Vagina (tissue), 2 donors: Measurements from ENCODE around the gene JMJD7. TPM values are rescaled to one million over a fixed set of nuclear protein-coding genes. Genes with fewer than 3 reads are reported as not detected.

Source experiments
- DNase-seq, 2 donors: peaks; one replicate each; pipeline ENCODE4 v3.0.0-alpha.2; 2017; ENCODE audit errors: extremely low spot score in 2 of 2
- H3K27ac ChIP-seq: fragments of 200-600 bp; sonication (generic); one replicate; pipeline ENCODE4 v1.5.1; 2019
- H3K27me3 ChIP-seq: fragments of 200-600 bp; sonication (generic); one replicate; pipeline ENCODE4 v1.5.1; 2019
- H3K36me3 ChIP-seq, 2 donors: fragments of 200-600 bp; sonication (generic); one replicate each; pipeline ENCODE4 v1.5.1; 2017 to 2019
- H3K4me1 ChIP-seq: fragments of 200-600 bp; sonication (generic); one replicate; pipeline ENCODE4 v1.5.1; 2019
- H3K4me3 ChIP-seq, 2 donors: fragments of 200-600 bp; sonication (generic); 1 replicate in 1 of 2; 2 replicates in 1 of 2; pipeline ENCODE4 v1.5.1; 2016 to 2019
- H3K9me3 ChIP-seq: fragments of 200-600 bp; sonication (generic); one replicate; pipeline ENCODE4 v1.5.1; 2019
- POLR2A ChIP-seq, 2 donors: fragments of 450-650 bp; IDR thresholded peaks; one replicate each; pipeline ENCODE4 v1.6.1; 2017; ENCODE audit warnings: antibody characterized with exemption in 2 of 2, mild to moderate bottlenecking in 2 of 2, moderate library complexity in 2 of 2
- POLR2AphosphoS5 ChIP-seq, 2 donors: sonication (generic); formaldehyde crosslinking; IDR thresholded peaks; one replicate each; pipeline ENCODE4 v1.9.0; 2017; ENCODE audit warnings: antibody characterized with exemption in 2 of 2, mild to moderate bottlenecking in 2 of 2, low read depth in 1 of 2; ENCODE audit not compliant: insufficient read depth in 1 of 2
- intact Hi-C: fragments of 100-400 bp; cut with DNase I; formaldehyde crosslinking; loops from one replicate; pipeline ENCODE4 v1.15.1; 2023
- total RNA-seq: library from RNA; depleted of rRNA; stranded (reverse); fragments of >200 nt; gene quantifications from one replicate; pipeline ENCODE4 v1.2.3, GENCODE V29; 2016
- TF ChIP-seq, protein P1 (sequence below), 3 experiments: fragments of 450-650 bp in 2 of 3; fragments of 200-600 bp in 1 of 3; sonication (generic) in 1 of 3; IDR thresholded peaks; one replicate each; pipeline ENCODE4 v1.5.1; 2017 to 2019; ENCODE audit warnings: antibody characterized with exemption in 3 of 3, mild to moderate bottlenecking in 2 of 3, moderate library complexity in 2 of 3

Gene JMJD7
- total RNA-seq, 1 donor from 2014 or later = 26.3 TPM

GRCh38 chr15:41881920-41882688, 54.2 kb downstream of the JMJD7 start:
- H3K27me3 ChIP-seq = no peaks in the 10 kb centered on the region
- H3K4me3 ChIP-seq = peak overlapping the region; percentile 31 to 39
- H3K36me3 ChIP-seq = no peaks in the 10 kb centered on the region
- H3K4me1 ChIP-seq = peaks cover 30% of the 10 kb centered on the region
- no peak for TF ChIP-seq POLR2A (IDR thresholded peaks at IDR 0.05)
- no peak for TF ChIP-seq POLR2AphosphoS5 (IDR thresholded peaks at IDR 0.05; ENCODE audit: insufficient read depth in 1 of 2, low read depth in 1 of 2)
- TF ChIP-seq, protein P1, sequence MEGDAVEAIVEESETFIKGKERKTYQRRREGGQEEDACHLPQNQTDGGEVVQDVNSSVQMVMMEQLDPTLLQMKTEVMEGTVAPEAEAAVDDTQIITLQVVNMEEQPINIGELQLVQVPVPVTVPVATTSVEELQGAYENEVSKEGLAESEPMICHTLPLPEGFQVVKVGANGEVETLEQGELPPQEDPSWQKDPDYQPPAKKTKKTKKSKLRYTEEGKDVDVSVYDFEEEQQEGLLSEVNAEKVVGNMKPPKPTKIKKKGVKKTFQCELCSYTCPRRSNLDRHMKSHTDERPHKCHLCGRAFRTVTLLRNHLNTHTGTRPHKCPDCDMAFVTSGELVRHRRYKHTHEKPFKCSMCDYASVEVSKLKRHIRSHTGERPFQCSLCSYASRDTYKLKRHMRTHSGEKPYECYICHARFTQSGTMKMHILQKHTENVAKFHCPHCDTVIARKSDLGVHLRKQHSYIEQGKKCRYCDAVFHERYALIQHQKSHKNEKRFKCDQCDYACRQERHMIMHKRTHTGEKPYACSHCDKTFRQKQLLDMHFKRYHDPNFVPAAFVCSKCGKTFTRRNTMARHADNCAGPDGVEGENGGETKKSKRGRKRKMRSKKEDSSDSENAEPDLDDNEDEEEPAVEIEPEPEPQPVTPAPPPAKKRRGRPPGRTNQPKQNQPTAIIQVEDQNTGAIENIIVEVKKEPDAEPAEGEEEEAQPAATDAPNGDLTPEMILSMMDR (IDR thresholded peaks at IDR 0.05) = no peak
- H3K9me3 ChIP-seq = no peaks in the 10 kb centered on the region
- DNase-seq = no peak
- H3K27ac ChIP-seq = no peak overlapping the region
- intact Hi-C loops = no loop called here

DNA sequence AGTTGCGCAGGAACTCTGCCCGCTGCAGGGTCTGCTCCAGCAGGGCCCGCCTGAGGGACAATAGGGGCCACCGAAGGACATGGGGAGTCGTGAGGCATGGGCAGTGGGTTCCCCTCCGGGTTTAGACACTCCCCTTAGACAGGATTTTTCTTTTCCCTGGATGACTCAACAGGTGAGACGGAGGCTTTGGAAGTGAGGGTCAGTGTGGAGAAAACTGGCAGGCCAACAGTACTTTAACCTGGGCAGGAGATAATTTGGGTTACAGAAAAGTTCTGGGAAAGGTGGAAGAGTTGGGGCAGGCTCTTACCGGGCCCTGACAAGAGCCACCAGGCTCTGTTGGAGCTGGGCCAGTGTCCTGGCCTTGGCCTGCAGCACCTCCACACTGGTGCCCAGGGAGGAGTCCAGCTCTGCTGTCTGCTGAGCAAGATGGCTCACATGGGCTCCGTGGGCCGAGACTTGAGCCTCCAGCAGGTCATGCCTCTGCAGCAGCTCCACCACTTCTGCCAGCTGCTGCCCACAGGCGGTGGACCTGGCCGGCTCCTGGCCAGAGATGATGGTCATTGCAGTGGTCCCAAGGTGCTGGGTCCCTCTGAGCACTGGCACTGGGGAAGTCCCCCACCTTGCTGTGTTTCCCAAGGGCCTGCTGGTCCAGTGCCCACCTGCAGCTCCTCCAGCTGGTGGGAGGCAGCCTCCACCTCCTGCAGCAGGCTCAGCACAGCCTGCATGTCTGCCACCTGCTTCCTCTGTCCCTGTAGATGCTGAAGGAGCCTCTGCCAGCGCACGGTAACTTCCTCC, 55.0 kb downstream of the JMJD7 start:
- no peak for DNase-seq
- H3K9me3 ChIP-seq = no peaks in the 10 kb centered on the region
- H3K36me3 ChIP-seq = no peaks in the 10 kb centered on the region
- no peak overlapping the region for H3K27ac ChIP-seq
- TF ChIP-seq POLR2AphosphoS5 (IDR thresholded peaks at IDR 0.05; ENCODE audit: insufficient read depth in 1 of 2, low read depth in 1 of 2) = no peak
- TF ChIP-seq POLR2A (IDR thresholded peaks at IDR 0.05) = no peak
- TF ChIP-seq, protein P1 (IDR thresholded peaks at IDR 0.05) = no peak
- intact Hi-C loops = no loop called here
- peaks cover 30% of the 10 kb centered on the region for H3K4me1 ChIP-seq
- peak overlapping the region; percentile 31 to 39 for H3K4me3 ChIP-seq
- no peaks in the 10 kb centered on the region for H3K27me3 ChIP-seq

DNA sequence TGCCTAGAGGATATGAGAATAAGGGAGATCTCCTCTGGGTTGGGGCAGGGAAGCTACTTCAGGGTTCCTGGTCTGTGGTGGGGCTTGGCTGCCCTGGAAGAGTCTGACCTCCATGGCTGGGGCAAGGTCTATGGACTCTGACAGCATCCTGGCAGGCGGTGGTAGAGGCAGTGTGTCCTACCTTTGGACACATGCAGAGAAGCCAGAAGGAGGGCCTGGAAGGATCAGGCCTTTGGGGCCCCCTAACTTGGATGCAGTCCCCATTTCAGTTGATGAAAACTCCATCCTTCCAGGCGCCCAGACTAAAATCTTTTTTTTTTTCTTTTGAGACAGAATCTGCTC, 55.6 kb downstream of the JMJD7 start:
- Histone ChIP-seq H3K27me3 (no peaks in the 10 kb centered on the region), H3K36me3 (no peaks in the 10 kb centered on the region), H3K4me3 (no peak overlapping the region), H3K4me1 (peaks cover 30% of the 10 kb centered on the region), H3K9me3 (no peaks in the 10 kb centered on the region), H3K27ac (no peak overlapping the region)
- no peak for DNase-seq
- intact Hi-C loops = no loop called here
- TF ChIP-seq, protein P1 (IDR thresholded peaks at IDR 0.05) = no peak
- no peak for TF ChIP-seq POLR2AphosphoS5 (IDR thresholded peaks at IDR 0.05; ENCODE audit: insufficient read depth in 1 of 2, low read depth in 1 of 2)
- no peak for TF ChIP-seq POLR2A (IDR thresholded peaks at IDR 0.05)

GRCh38 chr15:41884458-41884857, 56.6 kb downstream of the JMJD7 start:
- peaks cover 30% of the 10 kb centered on the region for H3K4me1 ChIP-seq
- no peaks in the 10 kb centered on the region for H3K27me3 ChIP-seq
- no peak overlapping the region for H3K27ac ChIP-seq
- intact Hi-C loops = no loop called here
- H3K36me3 ChIP-seq = no peaks in the 10 kb centered on the region
- TF ChIP-seq POLR2AphosphoS5 (IDR thresholded peaks at IDR 0.05; ENCODE audit: insufficient read depth in 1 of 2, low read depth in 1 of 2) (no peak), POLR2A (IDR thresholded peaks at IDR 0.05) (no peak)
- TF ChIP-seq, protein P1 (IDR thresholded peaks at IDR 0.05) = no peak
- no peaks in the 10 kb centered on the region for H3K9me3 ChIP-seq
- H3K4me3 ChIP-seq = no peak overlapping the region
- no peak for DNase-seq

- Histone ChIP-seq H3K27ac (no peak overlapping the region), H3K36me3 (no peaks in the 10 kb centered on the region), H3K4me3 (no peak overlapping the region), H3K27me3 (no peaks in the 10 kb centered on the region), H3K9me3 (no peaks in the 10 kb centered on the region), H3K4me1 (peaks cover 24% of the 10 kb centered on the region)
- no peak for DNase-seq
- intact Hi-C loops = no loop called here
- TF ChIP-seq, protein P1 (IDR thresholded peaks at IDR 0.05) = no peak
- TF ChIP-seq POLR2A (IDR thresholded peaks at IDR 0.05) = no peak
- TF ChIP-seq POLR2AphosphoS5 (IDR thresholded peaks at IDR 0.05; ENCODE audit: insufficient read depth in 1 of 2, low read depth in 1 of 2) = no peak
Observed at GRCh38 chr15:41885321-41885720, 57.4 kb downstream of the JMJD7 start.
